Stimulated activated CD8-positive, alpha-beta memory T cell treated with anti-CD3 and anti-CD28 coated beads, Interleukin-12 subunit alpha, Interleukin-12 subunit beta, amount 100 ng/mL, for 4 hours (primary cell): Measurements from ENCODE around the gene GPC6.

Experiments
- DNase-seq: peaks from one replicate; pipeline ENCODE4 v3.0.0-alpha.2; 2020; ENCODE audit warnings: low read depth

GPC6 gene

GRCh38 chr13:93685900-93686299 lies 459.3 kb downstream of the GPC6 start:
- no peak for DNase-seq

GRCh38 chr13:93686399-93686798 lies 459.8 kb downstream of the GPC6 start:
- DNase-seq, result no peak

- DNase-seq, result no peak
Observed at GRCh38 chr13:93687261-93687660, 460.7 kb downstream of the GPC6 start.

GRCh38 chr13:93689333-93689732 lies 462.7 kb downstream of the GPC6 start:
- no peak for DNase-seq

- no peak for DNase-seq
Observed at GRCh38 chr13:93690139-93690538, 463.5 kb downstream of the GPC6 start.

- no peak for DNase-seq
Observed at GRCh38 chr13:93698016-93698613, 471.5 kb downstream of the GPC6 start.

GRCh38 chr13:93700115-93700514 lies 473.5 kb downstream of the GPC6 start:
- no peak for DNase-seq

- no peak for DNase-seq
Observed at GRCh38 chr13:93708308-93709075, 481.9 kb downstream of the GPC6 start.

- DNase-seq, result no peak
Observed at GRCh38 chr13:93709506-93710244, 483.1 kb downstream of the GPC6 start.

- DNase-seq, result no peak
Observed at GRCh38 chr13:93714171-93714570, 487.6 kb downstream of the GPC6 start.

GRCh38 chr13:93715866-93716265 lies 489.3 kb downstream of the GPC6 start:
- DNase-seq, result no peak

- DNase-seq, result no peak
Observed at GRCh38 chr13:93716623-93717022, 490.0 kb downstream of the GPC6 start.

GRCh38 chr13:93721483-93721882 lies 494.9 kb downstream of the GPC6 start:
- no peak for DNase-seq

- no peak for DNase-seq
Observed at GRCh38 chr13:93723316-93723715, 496.7 kb downstream of the GPC6 start.

- no peak for DNase-seq
Observed at GRCh38 chr13:93724187-93724586, 497.6 kb downstream of the GPC6 start.

GRCh38 chr13:93726173-93726957 lies 499.8 kb downstream of the GPC6 start:
- no peak for DNase-seq

- DNase-seq, result no peak
Observed at GRCh38 chr13:93727211-93728141, 500.9 kb downstream of the GPC6 start.

GRCh38 chr13:93729383-93729782 lies 502.8 kb downstream of the GPC6 start:
- DNase-seq, result no peak

GRCh38 chr13:93730780-93731179 lies 504.2 kb downstream of the GPC6 start:
- no peak for DNase-seq

GRCh38 chr13:93732186-93732585 lies 505.6 kb downstream of the GPC6 start:
- DNase-seq, result no peak

GRCh38 chr13:93736081-93736480 lies 509.5 kb downstream of the GPC6 start:
- no peak for DNase-seq
